ENCODE results near the gene SAMD10.
"Not testable (repeated sequence)": the region's sequence is repeated elsewhere in the genome, so short reads cannot be mapped to it uniquely, and the experiment has no call there.

Gene SAMD10

DNA sequence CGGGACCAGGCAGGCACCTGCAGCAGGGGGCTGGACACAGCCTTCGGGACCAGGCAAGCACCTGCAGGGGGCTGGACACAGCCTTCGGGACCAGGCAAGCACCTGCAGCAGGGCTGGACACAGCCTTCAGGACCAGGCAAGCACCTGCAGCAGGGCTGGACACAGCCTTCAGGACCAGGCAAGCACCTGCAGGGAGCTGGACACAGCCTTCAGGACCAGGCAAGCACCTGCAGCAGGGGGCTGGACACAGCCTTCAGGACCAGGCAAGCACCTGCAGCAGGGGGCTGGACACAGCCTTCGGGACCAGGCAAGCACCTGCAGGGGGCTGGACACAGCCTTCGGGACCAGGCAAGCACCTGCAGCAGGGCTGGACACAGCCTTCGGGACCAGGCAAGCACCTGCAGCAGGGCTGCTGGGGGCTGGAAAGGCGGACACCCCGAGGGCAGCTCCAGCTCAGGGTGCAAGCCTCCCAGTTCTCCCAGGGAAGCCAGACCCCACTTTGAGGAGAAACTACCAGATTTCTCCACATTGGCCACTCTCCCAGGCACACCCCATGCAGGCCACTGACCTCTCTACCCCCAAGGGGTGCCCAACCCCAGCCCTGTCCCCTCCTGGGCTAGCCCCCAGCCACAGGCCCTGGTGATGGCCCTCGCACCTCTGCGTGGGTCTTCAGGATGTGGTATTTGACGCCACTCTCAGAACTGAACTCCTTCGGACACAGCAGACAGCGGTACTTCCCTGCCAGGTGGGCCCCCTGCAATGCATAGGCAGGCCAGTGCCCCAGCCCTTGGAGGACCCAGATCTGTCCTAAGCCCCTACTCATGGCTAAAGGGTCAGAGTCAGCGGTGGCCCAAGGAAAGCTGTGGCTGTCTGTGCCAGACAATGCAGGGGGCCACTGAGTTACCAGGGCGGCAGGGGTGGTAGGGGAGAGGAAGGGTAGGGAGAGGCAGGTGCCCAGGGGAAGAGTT lies 18.5 kb downstream of the SAMD10 start:
- in situ Hi-C loops (cut with HindIII; ENCODE audit: low pct_ligation_motif_present, low pct_unique_long_range_greater_than_20kb, low sequenced_read_pairs); DNase-seq: not testable (repeated sequence)

DNA sequence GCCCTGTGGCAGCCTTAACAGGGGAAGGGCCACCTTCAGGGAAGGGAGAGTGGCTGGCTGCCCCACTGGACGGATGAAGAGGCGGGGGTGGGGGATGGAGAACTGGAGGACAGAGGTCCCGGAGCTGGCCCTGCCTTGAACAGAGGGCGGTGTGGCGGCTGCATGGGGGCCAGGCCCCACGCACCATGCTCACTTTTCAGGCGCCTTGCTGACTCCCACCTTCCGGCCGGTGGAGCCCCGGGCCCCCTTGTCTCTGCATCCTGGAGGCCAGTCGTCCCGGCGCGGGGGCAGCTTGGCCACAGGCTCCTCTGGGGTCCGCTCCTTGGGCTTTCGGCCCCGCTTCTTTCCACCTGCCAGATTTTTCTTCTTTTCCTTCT lies 19.8 kb downstream of the SAMD10 start:
- in situ Hi-C loops (cut with HindIII; ENCODE audit: low pct_ligation_motif_present, low pct_unique_long_range_greater_than_20kb, low sequenced_read_pairs): no loop called here
- no peak for DNase-seq

DNA sequence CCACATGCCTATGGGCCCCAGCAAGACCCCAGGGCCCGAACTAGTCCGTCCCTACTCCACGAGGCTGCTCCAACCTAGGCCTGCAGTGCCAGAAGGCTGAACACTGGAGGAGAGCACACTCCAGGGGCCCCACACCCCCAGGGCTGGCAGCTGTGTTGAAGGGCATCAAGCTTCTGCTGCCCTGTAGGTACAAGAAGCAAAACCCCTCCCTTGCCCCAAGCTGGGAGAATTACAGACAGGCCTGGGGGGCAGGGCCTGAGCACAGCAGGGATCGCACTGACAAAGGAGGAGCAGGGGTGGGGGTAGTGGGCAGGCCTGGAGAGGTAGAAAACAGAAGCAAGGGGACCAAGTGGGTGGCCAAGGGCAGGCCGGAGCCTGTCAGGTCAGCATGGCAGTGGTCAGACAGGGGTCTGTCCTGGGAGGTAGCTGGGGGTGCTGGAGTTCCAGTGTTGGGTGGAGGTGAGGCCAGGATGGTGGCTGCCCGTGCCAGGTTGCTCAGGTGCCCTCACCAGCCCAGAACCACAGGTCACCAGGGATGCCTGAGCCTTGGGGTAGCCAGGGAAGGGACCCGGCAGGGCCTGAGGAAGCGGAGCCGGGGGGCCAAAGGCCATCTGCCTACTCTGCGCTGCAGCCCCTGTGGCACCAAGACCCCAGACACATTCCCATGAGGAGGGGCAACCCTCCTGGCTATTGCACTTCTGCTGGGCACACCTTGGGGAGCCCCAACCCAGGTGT lies 20.3 kb downstream of the SAMD10 start:
- in situ Hi-C loops (cut with HindIII; ENCODE audit: low pct_ligation_motif_present, low pct_unique_long_range_greater_than_20kb, low sequenced_read_pairs): no loop called here
- DNase-seq: no peak

DNA sequence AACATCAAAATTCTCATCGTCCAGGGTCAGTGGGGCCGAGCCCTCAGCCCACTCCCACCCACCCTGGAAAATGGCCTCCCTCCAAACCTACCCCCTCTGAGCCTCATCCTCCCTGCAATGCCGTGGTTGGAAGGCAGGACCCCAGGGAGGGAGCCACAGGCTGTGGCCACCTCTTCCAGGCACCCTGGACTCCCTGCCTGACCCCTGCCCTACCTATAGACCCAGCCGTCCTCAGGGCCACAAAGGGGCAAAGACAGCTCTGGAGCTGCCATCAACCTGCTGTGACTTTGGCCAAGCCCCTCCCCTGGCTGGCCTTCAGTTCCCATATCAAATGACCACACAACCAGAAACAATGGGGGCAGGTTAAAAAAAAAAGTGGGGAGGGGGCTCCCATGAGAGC lies 21.0 kb downstream of the SAMD10 start:
- in situ Hi-C loops (cut with HindIII; ENCODE audit: low pct_ligation_motif_present, low pct_unique_long_range_greater_than_20kb, low sequenced_read_pairs): no loop called here
- DNase-seq: no peak

DNA sequence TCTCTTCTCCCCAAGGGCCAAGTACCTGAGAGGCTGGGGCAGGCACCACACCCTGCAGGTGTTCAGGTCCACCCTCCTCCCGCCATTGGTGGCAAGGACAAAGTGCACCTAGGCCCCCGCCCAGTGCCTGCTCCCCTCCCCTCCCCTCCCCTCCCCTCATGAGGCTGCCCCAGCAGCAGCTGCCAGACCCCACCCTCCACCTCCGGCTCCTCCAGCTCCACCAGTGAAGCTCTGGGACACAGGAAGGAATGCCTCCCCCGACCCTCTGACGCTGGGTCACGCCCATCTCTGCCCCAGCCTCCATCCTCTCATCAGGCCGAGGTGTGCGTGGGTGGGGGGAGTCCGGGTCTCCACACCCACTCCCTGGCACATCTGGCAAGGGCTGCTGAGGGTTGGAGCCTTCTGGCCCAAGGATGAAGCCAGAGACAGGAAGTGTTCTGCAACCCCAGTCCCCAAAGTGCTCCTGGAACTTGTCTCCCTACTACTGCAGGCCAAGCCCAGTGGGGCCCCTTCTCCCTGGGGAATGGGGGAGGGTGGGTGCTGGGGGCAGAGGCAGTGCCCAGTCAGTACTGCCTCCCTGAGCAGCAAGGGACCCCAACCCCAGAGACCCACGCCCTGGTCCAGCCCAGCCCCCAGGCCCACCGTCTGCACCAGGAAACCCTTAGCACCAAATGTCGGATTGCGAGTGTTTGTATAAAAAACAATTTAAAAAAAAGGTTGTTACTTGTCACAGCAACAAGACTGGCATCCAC lies 21.6 kb downstream of the SAMD10 start:
- in situ Hi-C loops (cut with HindIII; ENCODE audit: low pct_ligation_motif_present, low pct_unique_long_range_greater_than_20kb, low sequenced_read_pairs): no loop called here
- no peak for DNase-seq

DNA sequence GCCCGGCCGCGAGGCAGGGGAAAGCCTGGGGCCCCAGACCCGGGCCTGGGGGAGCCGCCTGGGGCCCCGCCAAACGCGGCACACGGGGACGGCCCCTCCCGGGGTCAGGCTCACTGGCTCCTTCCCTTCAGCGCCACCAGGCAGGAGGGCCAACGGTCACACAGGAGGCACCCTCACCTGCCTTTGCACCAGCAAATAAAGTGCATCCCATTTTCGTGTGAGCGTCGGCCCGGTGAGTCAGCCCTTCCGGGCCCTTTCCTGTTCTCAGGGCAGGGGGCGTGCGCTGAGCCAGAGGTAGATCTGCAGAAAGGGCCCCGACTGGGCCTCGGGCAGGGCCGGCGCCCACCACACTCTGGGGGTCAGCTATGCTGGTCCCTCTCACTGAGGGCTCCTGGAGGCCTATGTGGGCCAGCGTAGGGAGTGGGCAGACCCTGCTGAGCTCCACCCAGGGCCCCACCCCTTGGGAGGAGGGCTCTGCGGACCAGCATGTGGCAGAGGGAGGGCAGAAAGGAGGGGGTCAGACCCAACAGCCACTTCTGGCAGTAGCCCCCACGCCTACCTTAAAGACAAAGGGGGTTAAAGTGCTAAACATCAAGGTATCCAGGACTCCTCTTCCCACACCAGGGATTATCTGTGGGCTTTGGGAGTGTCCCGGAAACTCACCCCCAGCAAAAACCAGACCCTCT lies 22.3 kb downstream of the SAMD10 start:
- in situ Hi-C loops (cut with HindIII; ENCODE audit: low pct_ligation_motif_present, low pct_unique_long_range_greater_than_20kb, low sequenced_read_pairs): no loop called here
- peak; percentile 63 for DNase-seq

DNA sequence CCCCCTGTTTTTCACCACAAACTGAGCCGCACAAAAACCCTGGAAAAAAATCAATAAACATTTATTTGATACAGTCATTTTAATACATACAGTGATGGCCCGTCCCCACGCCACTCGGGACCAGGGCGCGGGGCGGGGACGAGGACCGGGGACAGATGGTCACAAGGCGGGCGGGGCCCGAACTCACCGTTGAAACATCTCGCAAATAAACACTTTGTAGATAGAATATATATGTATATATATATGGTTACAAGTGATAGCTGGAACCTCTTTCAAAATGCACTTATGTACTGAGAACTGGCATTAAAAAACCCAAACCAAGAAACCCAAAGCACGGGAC lies 22.8 kb downstream of the SAMD10 start:
- DNase-seq: no peak
- in situ Hi-C loops (cut with HindIII; ENCODE audit: low pct_ligation_motif_present, low pct_unique_long_range_greater_than_20kb, low sequenced_read_pairs): no loop called here

DNA sequence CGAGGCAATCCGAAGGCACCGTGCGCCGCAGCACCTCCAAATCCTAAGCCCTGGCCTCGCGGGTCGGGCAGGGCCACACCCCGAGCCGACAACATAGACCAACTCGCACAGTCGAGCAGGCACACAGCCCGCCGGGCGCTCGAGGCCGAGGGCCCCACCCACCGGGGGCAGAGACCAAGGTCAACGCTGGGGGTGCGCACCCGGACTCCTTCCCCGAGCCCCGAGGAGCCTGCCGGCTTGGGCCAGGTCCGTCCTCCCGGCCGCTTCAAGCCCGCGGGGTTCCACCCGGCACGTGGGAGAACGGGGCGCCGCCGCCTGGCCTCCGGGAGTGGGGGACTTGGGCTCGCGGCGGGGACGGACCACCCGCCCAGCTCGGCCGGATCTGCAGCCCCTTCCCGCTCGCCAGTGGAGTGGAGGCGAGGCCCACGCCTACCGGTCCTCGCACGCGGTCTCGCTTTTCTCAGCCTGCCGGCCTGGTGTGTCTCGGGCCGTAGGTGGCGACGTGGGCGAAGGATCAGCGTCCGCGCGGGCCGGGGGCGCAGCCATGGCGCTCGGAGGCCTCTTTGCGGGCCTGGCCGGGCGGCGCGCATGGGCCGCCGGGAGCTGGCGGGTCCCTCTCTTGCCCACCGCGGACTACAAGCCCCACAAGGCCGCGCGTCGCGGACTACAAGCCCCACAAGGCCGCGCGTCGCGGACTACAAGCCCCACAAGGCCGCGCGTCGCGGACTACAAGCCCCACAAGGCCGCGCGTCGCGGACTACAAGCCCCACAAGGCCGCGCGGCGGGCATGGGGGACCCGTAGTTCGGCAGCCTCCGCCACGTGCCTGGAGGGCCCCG lies 23.4 kb downstream of the SAMD10 start, which contains the start of gene UCKL1:
UCKL1 (minus strand) TSS at position 590 of the 837 bp plus-strand sequence; CDS start at position 546, 44 bp downstream.
- in situ Hi-C loops (cut with HindIII; ENCODE audit: low pct_ligation_motif_present, low pct_unique_long_range_greater_than_20kb, low sequenced_read_pairs): no loop called here

DNA sequence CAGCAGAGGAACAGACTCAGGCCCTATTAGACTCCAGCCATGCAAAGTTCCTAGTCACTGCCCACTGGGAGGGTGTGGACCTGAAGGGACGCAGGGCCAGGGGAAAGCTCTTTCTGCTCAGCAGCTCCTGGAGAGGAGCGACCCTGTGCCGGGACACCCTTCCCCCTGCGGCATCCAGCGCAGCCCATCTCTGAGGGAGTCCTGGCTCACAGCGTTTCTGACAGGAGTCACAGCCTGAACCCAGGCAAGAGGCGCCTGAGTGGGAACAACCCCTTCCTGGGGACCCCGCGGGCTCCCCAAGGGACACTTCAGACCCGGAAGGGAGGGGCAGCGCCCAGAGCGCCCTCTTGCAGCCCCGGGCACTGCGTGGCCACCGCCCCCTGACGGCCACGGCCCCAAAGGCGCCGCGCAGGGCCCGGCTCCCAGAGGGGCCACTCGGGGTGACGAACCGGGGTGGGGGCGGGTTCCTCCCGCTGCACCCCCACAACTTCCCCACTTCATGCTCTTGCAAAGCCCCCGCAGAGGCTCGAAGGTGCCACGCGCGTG lies 24.1 kb downstream of the SAMD10 start:
- peak; percentile 38 for DNase-seq
- in situ Hi-C loops (cut with HindIII; ENCODE audit: low pct_ligation_motif_present, low pct_unique_long_range_greater_than_20kb, low sequenced_read_pairs): no loop called here

More for the DNA sequence above, 23.4 kb downstream of the SAMD10 start, which contains the start of gene UCKL1:
- DNase-seq: peak; percentile 80

DNA sequence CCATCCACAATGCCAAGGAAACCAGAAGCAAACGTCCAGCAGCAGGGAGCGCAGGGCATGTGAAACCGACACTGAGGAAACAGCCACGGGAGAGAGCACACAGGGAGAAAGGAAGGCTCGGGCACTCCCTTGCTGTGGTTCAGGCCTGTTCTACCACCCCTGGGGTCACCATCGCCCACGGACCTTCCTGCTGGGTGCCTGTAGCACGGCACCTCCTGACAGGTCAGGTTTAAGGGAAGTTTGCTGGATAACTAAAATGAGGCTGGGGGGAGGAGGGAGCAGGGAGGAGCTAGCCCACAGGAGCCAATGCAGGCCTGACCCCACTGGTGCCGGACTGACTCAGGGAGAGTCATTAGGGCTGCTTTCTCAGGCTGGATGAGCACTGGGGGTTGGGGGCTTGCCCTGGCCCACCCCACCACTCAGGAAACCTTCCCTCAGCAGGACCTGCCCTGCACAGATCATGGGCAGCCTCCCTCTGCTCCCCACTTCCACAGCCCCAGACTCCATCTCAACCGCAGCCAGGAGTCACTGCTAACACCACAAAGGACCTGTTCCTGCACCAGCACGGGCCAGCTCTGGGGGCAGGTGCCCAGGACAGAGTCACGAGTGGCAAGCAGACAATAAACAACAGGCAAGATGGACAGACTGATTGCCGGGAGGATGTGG lies 25.5 kb downstream of the SAMD10 start:
- no peak for DNase-seq
- in situ Hi-C loops (cut with HindIII; ENCODE audit: low pct_ligation_motif_present, low pct_unique_long_range_greater_than_20kb, low sequenced_read_pairs): no loop called here

DNA sequence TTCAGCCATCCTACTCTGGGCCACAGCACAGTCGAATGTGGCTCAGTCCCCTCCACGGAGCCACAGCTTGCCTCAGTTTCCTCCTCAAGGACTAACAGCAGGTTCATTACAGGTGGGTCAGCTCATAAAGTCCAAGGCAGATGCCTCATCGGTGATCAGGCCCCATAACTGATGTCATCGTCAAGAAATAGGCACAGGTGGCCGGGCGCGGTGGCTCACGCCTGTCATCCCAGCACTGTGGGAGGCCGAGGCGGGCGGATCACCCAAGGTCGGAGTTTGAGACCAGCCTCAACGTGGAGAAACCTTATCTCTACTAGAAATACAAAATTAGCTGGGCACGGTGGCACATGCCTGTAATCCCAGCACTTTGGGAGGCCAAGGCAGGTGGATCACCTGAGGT lies 26.7 kb downstream of the SAMD10 start:
- in situ Hi-C loops (cut with HindIII; ENCODE audit: low pct_ligation_motif_present, low pct_unique_long_range_greater_than_20kb, low sequenced_read_pairs): no loop called here
- DNase-seq: no peak

DNA sequence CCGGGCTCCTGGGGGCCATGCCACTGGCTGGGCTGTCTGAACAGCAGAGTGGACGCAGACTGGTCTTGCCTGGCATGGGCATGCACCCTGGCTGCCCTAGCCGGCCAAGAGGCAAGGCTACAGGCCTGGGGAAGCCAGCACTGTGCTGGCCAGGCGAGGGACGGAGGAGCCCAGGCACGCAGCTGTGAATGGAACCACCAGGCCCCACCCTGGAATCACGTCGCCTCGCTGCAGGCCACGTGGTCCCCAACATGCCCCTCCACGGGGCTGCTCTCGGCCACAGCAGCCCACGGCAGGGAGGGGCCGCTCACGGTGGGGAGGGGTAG lies 27.3 kb downstream of the SAMD10 start:
- no peak for DNase-seq

DNA sequence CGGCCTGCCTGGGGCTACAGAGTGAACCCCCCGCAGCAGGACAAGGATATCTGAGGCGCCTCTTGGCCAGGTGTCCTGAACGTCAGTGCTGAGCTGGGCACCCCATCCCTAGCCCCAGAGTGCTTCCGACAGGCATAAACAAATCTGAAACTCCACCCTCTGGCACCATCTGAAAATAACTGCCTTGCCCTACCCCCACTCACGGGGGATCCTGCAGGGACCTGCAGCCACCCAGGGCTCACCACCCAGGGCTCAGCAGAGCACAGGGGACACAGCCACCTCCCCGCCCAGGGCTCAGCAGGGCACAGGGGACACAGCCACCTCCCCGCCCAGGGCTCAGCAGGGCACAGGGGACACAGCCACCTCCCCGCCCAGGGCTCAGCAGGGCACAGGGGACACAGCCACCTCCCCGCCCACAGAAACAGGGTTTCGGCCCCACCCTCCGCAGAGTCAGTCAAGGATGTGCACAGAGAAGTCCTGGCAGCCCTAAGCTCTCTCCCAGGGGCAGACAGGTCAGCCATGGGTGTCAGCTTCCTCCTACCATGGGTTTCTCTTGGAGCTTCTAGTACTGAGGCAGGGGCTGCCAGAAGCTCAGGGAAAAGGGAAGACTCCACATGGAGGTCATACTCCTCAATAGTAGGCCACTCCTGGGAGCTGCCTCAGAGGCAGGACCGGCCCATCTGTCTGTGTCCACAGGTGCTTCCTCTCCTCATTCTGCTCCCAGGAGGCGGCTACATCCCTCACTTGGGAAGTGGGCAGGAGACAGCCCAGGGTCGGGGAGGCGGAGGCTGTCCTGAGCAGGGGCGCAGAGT lies 27.8 kb downstream of the SAMD10 start:
- no peak for DNase-seq
- in situ Hi-C loops (cut with HindIII; ENCODE audit: low pct_ligation_motif_present, low pct_unique_long_range_greater_than_20kb, low sequenced_read_pairs): no loop called here

More for the DNA sequence above, 27.3 kb downstream of the SAMD10 start:
- in situ Hi-C loops (cut with HindIII; ENCODE audit: low pct_ligation_motif_present, low pct_unique_long_range_greater_than_20kb, low sequenced_read_pairs): no loop called here

DNA sequence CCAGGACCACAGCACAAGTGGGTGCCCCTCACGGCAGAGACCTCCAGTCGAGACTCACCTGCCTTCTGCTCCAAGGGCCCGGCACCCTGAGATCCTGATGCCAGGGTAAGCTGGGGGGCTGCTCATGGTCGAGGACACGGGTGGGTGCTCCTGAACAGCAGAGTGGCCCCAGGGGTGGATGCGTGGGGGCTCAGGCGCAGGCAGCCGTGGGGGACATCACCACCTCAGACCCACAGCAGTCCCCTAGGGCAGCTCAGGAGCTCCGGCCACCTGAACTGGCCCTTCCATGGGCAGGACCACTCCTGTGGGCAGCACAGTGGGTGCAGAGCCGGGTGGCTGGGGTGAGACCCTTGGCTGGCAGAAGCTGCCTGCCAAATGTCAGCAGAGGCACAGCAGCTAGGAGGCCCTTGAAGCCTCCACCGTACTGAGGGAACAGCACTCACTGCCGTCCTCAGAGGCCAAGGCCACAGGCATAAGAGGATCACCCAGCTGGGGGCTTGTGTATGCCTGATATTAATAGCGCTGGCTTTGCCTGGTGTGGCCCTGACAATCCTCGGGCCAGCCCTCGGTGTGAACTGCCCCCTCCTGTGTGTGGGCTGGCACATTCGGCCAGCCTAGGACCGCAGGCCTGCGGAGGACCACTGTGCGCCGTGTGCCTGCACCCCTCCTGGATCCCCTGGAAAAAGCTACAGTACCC lies 28.6 kb downstream of the SAMD10 start:
- in situ Hi-C loops (cut with HindIII; ENCODE audit: low pct_ligation_motif_present, low pct_unique_long_range_greater_than_20kb, low sequenced_read_pairs): no loop called here

DNA sequence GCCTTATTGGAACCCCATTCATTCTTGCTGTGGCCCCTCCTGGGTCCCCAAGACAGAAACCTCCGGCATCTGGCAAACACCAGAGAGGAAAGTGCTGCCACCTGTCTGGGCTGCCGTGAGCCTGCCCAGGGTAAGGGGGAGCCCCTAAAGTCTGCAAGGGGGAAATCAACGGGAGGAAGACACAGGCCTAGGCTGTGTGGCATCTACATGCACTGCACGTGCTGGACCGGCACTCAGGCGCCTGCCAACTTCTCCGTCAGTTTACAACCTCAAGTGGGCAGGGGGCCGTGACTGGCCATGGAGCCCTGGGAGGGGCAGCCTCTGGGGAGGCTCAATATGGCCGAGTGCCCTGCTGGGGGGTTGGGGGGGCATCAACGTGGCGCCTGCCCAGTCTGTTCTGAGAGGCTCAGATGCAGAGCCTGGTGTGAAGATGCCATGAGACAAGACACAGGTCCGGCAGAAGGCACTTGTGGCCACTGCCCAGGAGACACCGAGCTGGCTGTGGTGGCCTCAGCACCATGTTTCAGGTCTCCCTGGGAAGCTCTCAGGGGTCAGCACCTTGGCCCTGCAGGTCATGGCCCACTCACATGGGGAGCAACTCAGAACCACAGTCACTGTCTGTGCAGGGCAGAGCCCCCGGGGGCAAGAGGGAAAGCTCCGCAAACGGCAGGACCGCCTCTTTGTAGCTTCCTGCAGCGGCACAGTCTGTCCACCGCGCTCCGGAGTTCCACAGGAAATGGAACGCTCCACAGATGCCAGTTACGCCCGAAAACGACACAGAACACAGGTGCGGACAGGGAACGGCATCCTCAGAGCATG lies 31.6 kb downstream of the SAMD10 start:
- no peak for DNase-seq
- in situ Hi-C loops (cut with HindIII; ENCODE audit: low pct_ligation_motif_present, low pct_unique_long_range_greater_than_20kb, low sequenced_read_pairs): no loop called here

More for the DNA sequence above, 28.6 kb downstream of the SAMD10 start:
- DNase-seq: no peak
